HEK293 (cell line): ENCODE measurements around the gene KATNBL1.

Source experiments
- CTCF ChIA-PET: fragments of 350-600 bp; formaldehyde crosslinking; extraction: SDS; loops from one replicate; lab custom pipeline; 2021; ENCODE audit warnings: antibody characterized with exemption; lab: Yijun Ruan, JAX
- POLR2A ChIA-PET: fragments of 300-600 bp; formaldehyde crosslinking; extraction: SDS; loops from one replicate; lab custom pipeline; 2020; ENCODE audit warnings: antibody characterized with exemption, inconsistent platforms; lab: Yijun Ruan, JAX
- H3K27ac ChIP-seq: fragments of 200-500 bp; sonication (Bioruptor generic); 2 replicates; pipeline ENCODE4 v1.5.1; 2014; ENCODE audit warnings: low read depth, low read length, control low read depth, inconsistent platforms; ENCODE audit errors: extremely low read depth
- H3K36me3 ChIP-seq, 2 experiments: fragments of 200-500 bp in 1 of 2; sonication (Bioruptor generic) in 1 of 2; 1 replicate in 1 of 2; 2 replicates in 1 of 2; pipeline ENCODE4 v1.5.1; 2014 to 2017; ENCODE audit warnings: inconsistent platforms in 2 of 2, low read length in 2 of 2; ENCODE audit not compliant: control insufficient read depth in 2 of 2, insufficient read depth in 1 of 2
- H3K4me1 ChIP-seq: fragments of 200-500 bp; sonication (Bioruptor generic); 2 replicates; pipeline ENCODE4 v1.5.1; 2014; ENCODE audit warnings: mild to moderate bottlenecking, low read length, inconsistent platforms; ENCODE audit not compliant: control insufficient read depth, insufficient read depth
- H3K4me3 ChIP-seq: 2 replicates; pipeline ENCODE4 v1.5.1; 2011; ENCODE audit warnings: low read depth, mild to moderate bottlenecking, control low read depth, low read length, moderate library complexity
- H3K9me3 ChIP-seq: fragments of 200-500 bp; sonication (Bioruptor generic); 2 replicates; pipeline ENCODE4 v1.5.1; 2014; ENCODE audit warnings: low read depth, low read length, inconsistent platforms; ENCODE audit not compliant: control insufficient read depth, insufficient read depth
- HIC1 ChIP-seq: fragments of 450-650 bp; formaldehyde crosslinking; IDR thresholded peaks from 2 replicates; pipeline ENCODE4 v1.5.1; 2016; ENCODE audit warnings: missing biosample characterization, missing genetic modification characterization
- HOXD13 ChIP-seq: sonication (generic); formaldehyde crosslinking; IDR thresholded peaks from 2 replicates; pipeline ENCODE4 v1.8.0; 2022; ENCODE audit warnings: missing genetic modification reagents, borderline replicate concordance
- KLF10 ChIP-seq: fragments of 450-650 bp; IDR thresholded peaks from 2 replicates; pipeline ENCODE4 v1.5.1; 2018; ENCODE audit warnings: missing biosample characterization, mild to moderate bottlenecking, missing genetic modification characterization
- REPIN1 ChIP-seq: fragments of 450-650 bp; formaldehyde crosslinking; IDR thresholded peaks from 2 replicates; pipeline ENCODE4 v1.5.1; 2017; ENCODE audit warnings: missing biosample characterization, missing genetic modification characterization, low read depth
- ZBTB17 ChIP-seq: fragments of 450-650 bp; formaldehyde crosslinking; IDR thresholded peaks from 2 replicates; pipeline ENCODE4 v1.5.1; 2016; ENCODE audit warnings: missing biosample characterization, missing genetic modification characterization
- ZNF280C ChIP-seq: fragments of 450-650 bp; formaldehyde crosslinking; IDR thresholded peaks from 2 replicates; pipeline ENCODE4 v1.5.1; 2016; ENCODE audit warnings: missing biosample characterization, missing genetic modification characterization
- ZNF350 ChIP-seq: fragments of 450-650 bp; formaldehyde crosslinking; IDR thresholded peaks from 2 replicates; pipeline ENCODE4 v1.5.0; 2017; ENCODE audit warnings: missing biosample characterization, mild to moderate bottlenecking, missing genetic modification characterization
- ZNF37A ChIP-seq: fragments of 450-650 bp; IDR thresholded peaks from 2 replicates; pipeline ENCODE4 v1.5.1; 2018; ENCODE audit warnings: missing biosample characterization, missing genetic modification characterization
- ZNF394 ChIP-seq: fragments of 450-650 bp; formaldehyde crosslinking; IDR thresholded peaks from 2 replicates; pipeline ENCODE4 v1.5.1; 2016; ENCODE audit warnings: missing biosample characterization, missing genetic modification characterization, mild to moderate bottlenecking, moderate library complexity, borderline replicate concordance
- ZNF404 ChIP-seq: fragments of 450-650 bp; formaldehyde crosslinking; IDR thresholded peaks from 2 replicates; pipeline ENCODE4 v1.5.1; 2017; ENCODE audit warnings: missing biosample characterization, missing genetic modification characterization
- TF ChIP-seq, protein P1 (sequence below): fragments of 450-650 bp; IDR thresholded peaks from 2 replicates; pipeline ENCODE4 v1.5.1; 2018; ENCODE audit warnings: missing biosample characterization, mild to moderate bottlenecking, missing genetic modification characterization
- TF ChIP-seq, protein P2 (sequence below): fragments of 450-650 bp; formaldehyde crosslinking; IDR thresholded peaks from 2 replicates; pipeline ENCODE4 v1.5.1; 2017; ENCODE audit warnings: missing biosample characterization, missing genetic modification characterization

The KATNBL1 gene

DNA sequence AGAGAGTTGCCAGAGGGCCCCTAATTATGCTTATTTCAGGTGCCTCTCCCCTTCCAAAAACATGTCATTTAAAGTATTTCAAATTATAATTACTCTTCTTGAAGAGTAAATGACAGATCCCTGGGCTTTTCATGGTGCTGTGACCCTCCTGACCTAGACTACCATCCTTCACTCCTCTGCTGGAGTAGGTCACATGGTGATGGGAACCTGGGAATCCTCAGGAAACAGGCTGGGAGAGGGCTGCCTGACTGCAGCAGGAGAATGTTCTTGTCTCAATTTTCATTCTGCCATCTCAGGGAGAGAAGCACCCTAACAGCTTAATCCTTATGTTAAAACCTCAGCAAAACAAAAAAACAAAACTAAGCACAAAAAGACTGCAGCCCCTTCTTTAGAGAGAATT is 83.4 kb downstream of the KATNBL1 start (continued):
- no peak for TF ChIP-seq ZNF280C (tag by site-specific recombination)

- H3K27ac ChIP-seq: no peak overlapping the region
- no peaks in the 10 kb centered on the region for H3K9me3 ChIP-seq
- CTCF ChIA-PET: interaction anchor here (0.6 kb wide), 2 partner anchors 779 to 933 kb away, joined by 3 to 5 read pairs; no protein-coding TSS in a partner anchor
- H3K4me3 ChIP-seq: no peak overlapping the region
- POLR2A ChIA-PET: interaction anchor here (0.5 kb wide), 1 partner anchor 84 kb away, joined by 4 read pairs; no protein-coding TSS in a partner anchor
- TF ChIP-seq ZBTB17 (tag by site-specific recombination): peak; percentile 74
- no peak for TF ChIP-seq ZNF404 (tag by site-specific recombination)
- no peak for TF ChIP-seq ZNF37A (tag by site-specific recombination)
- TF ChIP-seq ZNF350 (tag by site-specific recombination): no peak
- TF ChIP-seq ZNF394 (tag by site-specific recombination): no peak
- TF ChIP-seq HOXD13 (CRISPR knock-in tag): no peak
- no peak for TF ChIP-seq REPIN1 (tag by site-specific recombination)
- H3K36me3 ChIP-seq: no peaks in the 10 kb centered on the region
- no peaks in the 10 kb centered on the region for H3K4me1 ChIP-seq
These were observed 84.0 kb downstream of the KATNBL1 start for GRCh38 chr15:34125945-34126344.

GRCh38 chr15:34124651-34125050 is 85.2 kb downstream of the KATNBL1 start:
- no peak overlapping the region for H3K4me3 ChIP-seq
- no peaks in the 10 kb centered on the region for H3K9me3 ChIP-seq
- ChIA-PET POLR2A (interaction anchor here (1.0 kb wide), 1 partner anchor 85 kb away, joined by 3 read pairs; the partner anchor contains the start of gene KATNBL1), CTCF (interaction anchor here (0.5 to 0.6 kb wide), 2 partner anchors 16 to 67 kb away, joined by 3 to 6 read pairs; no protein-coding TSS in a partner anchor)
- no peaks in the 10 kb centered on the region for H3K4me1 ChIP-seq
- no peak overlapping the region for H3K27ac ChIP-seq
- TF ChIP-seq KLF10: no peak
- TF ChIP-seq, protein P1, sequence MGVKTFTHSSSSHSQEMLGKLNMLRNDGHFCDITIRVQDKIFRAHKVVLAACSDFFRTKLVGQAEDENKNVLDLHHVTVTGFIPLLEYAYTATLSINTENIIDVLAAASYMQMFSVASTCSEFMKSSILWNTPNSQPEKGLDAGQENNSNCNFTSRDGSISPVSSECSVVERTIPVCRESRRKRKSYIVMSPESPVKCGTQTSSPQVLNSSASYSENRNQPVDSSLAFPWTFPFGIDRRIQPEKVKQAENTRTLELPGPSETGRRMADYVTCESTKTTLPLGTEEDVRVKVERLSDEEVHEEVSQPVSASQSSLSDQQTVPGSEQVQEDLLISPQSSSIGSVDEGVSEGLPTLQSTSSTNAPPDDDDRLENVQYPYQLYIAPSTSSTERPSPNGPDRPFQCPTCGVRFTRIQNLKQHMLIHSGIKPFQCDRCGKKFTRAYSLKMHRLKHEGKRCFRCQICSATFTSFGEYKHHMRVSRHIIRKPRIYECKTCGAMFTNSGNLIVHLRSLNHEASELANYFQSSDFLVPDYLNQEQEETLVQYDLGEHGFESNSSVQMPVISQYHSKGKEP (tag by site-specific recombination): no peak
- TF ChIP-seq, protein P2, sequence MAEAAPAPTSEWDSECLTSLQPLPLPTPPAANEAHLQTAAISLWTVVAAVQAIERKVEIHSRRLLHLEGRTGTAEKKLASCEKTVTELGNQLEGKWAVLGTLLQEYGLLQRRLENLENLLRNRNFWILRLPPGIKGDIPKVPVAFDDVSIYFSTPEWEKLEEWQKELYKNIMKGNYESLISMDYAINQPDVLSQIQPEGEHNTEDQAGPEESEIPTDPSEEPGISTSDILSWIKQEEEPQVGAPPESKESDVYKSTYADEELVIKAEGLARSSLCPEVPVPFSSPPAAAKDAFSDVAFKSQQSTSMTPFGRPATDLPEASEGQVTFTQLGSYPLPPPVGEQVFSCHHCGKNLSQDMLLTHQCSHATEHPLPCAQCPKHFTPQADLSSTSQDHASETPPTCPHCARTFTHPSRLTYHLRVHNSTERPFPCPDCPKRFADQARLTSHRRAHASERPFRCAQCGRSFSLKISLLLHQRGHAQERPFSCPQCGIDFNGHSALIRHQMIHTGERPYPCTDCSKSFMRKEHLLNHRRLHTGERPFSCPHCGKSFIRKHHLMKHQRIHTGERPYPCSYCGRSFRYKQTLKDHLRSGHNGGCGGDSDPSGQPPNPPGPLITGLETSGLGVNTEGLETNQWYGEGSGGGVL (tag by site-specific recombination): no peak
- TF ChIP-seq HIC1: no peak
- H3K36me3 ChIP-seq: no peaks in the 10 kb centered on the region
